ENCODE data around the gene MAP3K5. TPM values are rescaled to one million over a fixed set of nuclear protein-coding genes. Genes with fewer than 3 reads are reported as not detected.

Gene MAP3K5
- total RNA-seq, 6 donors from 2014 or later, result 26.4 to 45.1 (median 41.8) TPM

Small RNA genes lying within 50 kb of the gene (small RNA-seq; reads per million reads assigned to genes)
- 0 reads per million in 4 donors for gene RNA5SP219

Other genes starting within 250 kb of the MAP3K5 start
- 10 to 100 TPM; 18.1 to 26.6 (median 24.2) TPM for gene MAP7, start 242.1 kb downstream of the MAP3K5 start, total RNA-seq
- gene PEX7, start 30.1 kb upstream of the MAP3K5 start, total RNA-seq, result 10 to 100 TPM in 3 of 6 donors, 1 to 10 TPM in 3; 6.7 to 11.7 (median 9.7) TPM
- under 1 TPM in 1 of 6 donors, not detected in 5; 0.13 TPM for gene SLC35D3, start 129.8 kb upstream of the MAP3K5 start, total RNA-seq